GM23338 (cell line): Measurements from ENCODE around the gene WNT8A. TPM values are rescaled to one million over a fixed set of nuclear protein-coding genes. Genes with fewer than 3 reads are reported as not detected.

ENCODE experiments used
- ATAC-seq: fragments of 200-7000 bp; cut with Tn5 transposase; 3 replicates; pipeline ENCODE4 v1.9.1; 2020
- DNase-seq: peaks from one replicate; pipeline ENCODE4 v3.0.0-alpha.2; 2015; ENCODE audit warnings: low spot score
- H2AFZ ChIP-seq: fragments of 200-600 bp; sonication (generic); 2 replicates; pipeline ENCODE4 v1.8.0; 2016; ENCODE audit warnings: antibody characterized with exemption, mild to moderate bottlenecking, moderate library complexity
- H3F3A ChIP-seq: fragments of 200-600 bp; sonication (generic); replicated peaks from 2 replicates; pipeline ENCODE4 v1.8.0; 2017; ENCODE audit warnings: antibody characterized with exemption, mixed run types, low read depth
- H3K27ac ChIP-seq: fragments of 200-600 bp; sonication (generic); 2 replicates; pipeline ENCODE4 v1.6.1; 2016; ENCODE audit warnings: low read depth
- H3K27me3 ChIP-seq: fragments of 200-600 bp; sonication (generic); 2 replicates; pipeline ENCODE4 v1.8.0; 2016; ENCODE audit warnings: mild to moderate bottlenecking, mixed run types, moderate library complexity; ENCODE audit not compliant: insufficient read depth
- H3K36me3 ChIP-seq: fragments of 200-600 bp; sonication (generic); 2 replicates; pipeline ENCODE4 v1.8.0; 2016; ENCODE audit warnings: mild to moderate bottlenecking; ENCODE audit not compliant: insufficient read depth
- H3K4me1 ChIP-seq: fragments of 200-600 bp; sonication (generic); 2 replicates; pipeline ENCODE4 v1.8.0; 2016; ENCODE audit warnings: mild to moderate bottlenecking, moderate library complexity; ENCODE audit not compliant: insufficient read depth
- H3K4me2 ChIP-seq: fragments of 200-600 bp; sonication (generic); 2 replicates; pipeline ENCODE4 v1.7.1; 2017; ENCODE audit warnings: mixed run types
- H3K4me3 ChIP-seq: fragments of 200-600 bp; sonication (generic); 2 replicates; pipeline ENCODE4 v1.6.1; 2016; ENCODE audit warnings: mixed run types
- H3K79me2 ChIP-seq: fragments of 200-600 bp; sonication (generic); replicated peaks from 2 replicates; pipeline ENCODE4 v1.8.0; 2017; ENCODE audit warnings: mild to moderate bottlenecking; ENCODE audit not compliant: insufficient read depth
- H3K9me2 ChIP-seq: fragments of 200-600 bp; sonication (generic); 2 replicates; pipeline ENCODE4 v1.8.0; 2017; ENCODE audit not compliant: insufficient read depth
- H4K20me1 ChIP-seq: fragments of 200-600 bp; sonication (generic); replicated peaks from 2 replicates; pipeline ENCODE4 v1.8.0; 2017; ENCODE audit warnings: mild to moderate bottlenecking; ENCODE audit not compliant: insufficient read depth
- H3K27ac Mint-ChIP-seq: 2 replicates; pipeline ENCODE4 v1.8.0; 2020; ENCODE audit warnings: inconsistent platforms, mild to moderate bottlenecking, moderate library complexity, mixed read lengths
- H3K27me3 Mint-ChIP-seq: 3 replicates; pipeline ENCODE4 v1.8.0; 2022; ENCODE audit warnings: low read depth, mild to moderate bottlenecking, moderate library complexity, mixed read lengths, inconsistent platforms; ENCODE audit not compliant: insufficient read depth, poor library complexity
- H3K36me3 Mint-ChIP-seq: 3 replicates; pipeline ENCODE4 v1.8.0; 2021; ENCODE audit warnings: low read depth, mild to moderate bottlenecking, inconsistent platforms, moderate library complexity, mixed read lengths
- H3K4me1 Mint-ChIP-seq: 3 replicates; pipeline ENCODE4 v1.8.0; 2020; ENCODE audit warnings: mild to moderate bottlenecking, inconsistent platforms, mixed read lengths
- H3K4me3 Mint-ChIP-seq: 3 replicates; pipeline ENCODE4 v1.8.0; 2021; ENCODE audit warnings: moderate library complexity, mild to moderate bottlenecking, inconsistent platforms, mixed read lengths
- H3K9me3 Mint-ChIP-seq: 3 replicates; pipeline ENCODE4 v1.8.0; 2020; ENCODE audit warnings: moderate library complexity, mild to moderate bottlenecking, inconsistent platforms, mixed read lengths
- CTCF ChIP-seq, 2 experiments: fragments of 200-600 bp in 1 of 2; sonication (generic) in 1 of 2; conservative IDR thresholded peaks; 2 replicates each; pipeline versions ENCODE4 v1.5.1 to v1.6.1; 2016 to 2017; ENCODE audit warnings: antibody characterized with exemption in 2 of 2, low read depth in 2 of 2, mild to moderate bottlenecking in 2 of 2, moderate library complexity in 1 of 2
- ETS1 ChIP-seq: IDR thresholded peaks from 2 replicates; pipeline ENCODE4 v1.6.1; 2016; ENCODE audit warnings: antibody characterized with exemption
- EZH2phosphoT487 ChIP-seq: fragments of 200-600 bp; sonication (generic); IDR thresholded peaks from one replicate; pipeline ENCODE4 v1.8.1; 2018; ENCODE audit warnings: antibody characterized with exemption; ENCODE audit not compliant: unreplicated experiment
- JUNB ChIP-seq: IDR thresholded peaks from one replicate; pipeline ENCODE4 v1.6.1; 2016; ENCODE audit warnings: antibody characterized with exemption; ENCODE audit not compliant: unreplicated experiment
- NANOG ChIP-seq: IDR thresholded peaks from 2 replicates; pipeline ENCODE4 v1.6.1; 2016; ENCODE audit warnings: antibody characterized with exemption, borderline replicate concordance
- POLR2AphosphoS5 ChIP-seq: IDR thresholded peaks from 2 replicates; pipeline ENCODE4 v1.6.1; 2016; ENCODE audit warnings: antibody characterized with exemption, low read depth
- STAT1 ChIP-seq: IDR thresholded peaks from one replicate; pipeline ENCODE4 v1.6.1; 2016; ENCODE audit warnings: antibody characterized with exemption; ENCODE audit not compliant: unreplicated experiment
- ZNF114 ChIP-seq: fragments of 250-450 bp; sonication (Bioruptor Pico); IDR thresholded peaks from 2 replicates; pipeline ENCODE4 v1.5.0; 2020; ENCODE audit warnings: mild to moderate bottlenecking, moderate library complexity
- ZNF331 ChIP-seq: fragments of 250-450 bp; sonication (Bioruptor Pico); IDR thresholded peaks from 2 replicates; pipeline ENCODE4 v1.5.0; 2020; ENCODE audit warnings: low read depth, mild to moderate bottlenecking, moderate library complexity
- ZNF462 ChIP-seq: fragments of 250-450 bp; sonication (Bioruptor Pico); IDR thresholded peaks from 2 replicates; pipeline ENCODE4 v1.5.0; 2020; ENCODE audit warnings: mild to moderate bottlenecking, moderate library complexity
- polyA plus RNA-seq: library from polyadenylated mRNA; unstranded; fragments of >200 nt; fragmentation: Nextera tagmentation; extraction: Ambion mirVana; gene quantifications from 2 replicates; pipeline ENCODE4 v1.2.1, GENCODE V29; 2016
- total RNA-seq: library from RNA; depleted of rRNA; stranded (reverse); fragments of >200 nt; shearing (Covaris generic); gene quantifications from 2 replicates; pipeline ENCODE4 v1.2.3, GENCODE V29; 2014

WNT8A gene
- total and polyA plus RNA-seq, 2 experiments from 2014 or later = not detected

- no peak for TF ChIP-seq ZNF462 (CRISPR knock-in tag)
- TF ChIP-seq NANOG = no peak
- no peak for TF ChIP-seq JUNB
- TF ChIP-seq ZNF114 (CRISPR knock-in tag) = no peak
- no peak for TF ChIP-seq STAT1
Measured at GRCh38 chr5:138128334-138128733, 44.5 kb downstream of the WNT8A start (continued).

- no peaks in the 10 kb centered on the region for H3K36me3 ChIP-seq
- H4K20me1 ChIP-seq = no peaks in the 10 kb centered on the region
- no peaks in the 10 kb centered on the region for H3K27me3 ChIP-seq
- Mint-ChIP-seq H3K4me1 (peaks cover 2% of the 10 kb centered on the region; the same call in 1 of the 3 replicates), H3K4me3 (no peak overlapping the region), H3K27me3 (peaks cover 4% of the 10 kb centered on the region), H3K9me3 (no peaks in the 10 kb centered on the region), H3K27ac (no peak overlapping the region), H3K36me3 (no peaks in the 10 kb centered on the region)
- H3K4me1 ChIP-seq = no peaks in the 10 kb centered on the region
- DNase-seq (no peak), ATAC-seq (no peak)
- H3K4me2 ChIP-seq = no peak overlapping the region
- no peak overlapping the region for H3K27ac ChIP-seq
- no peaks in the 10 kb centered on the region for H3K79me2 ChIP-seq
- no peaks in the 10 kb centered on the region for H3F3A ChIP-seq
- no peak overlapping the region for H2AFZ ChIP-seq
- H3K4me3 ChIP-seq = no peak overlapping the region
- H3K9me2 ChIP-seq = no peaks in the 10 kb centered on the region
- no peak for TF ChIP-seq ZNF114 (CRISPR knock-in tag)
- no peak for TF ChIP-seq ETS1
- TF ChIP-seq EZH2phosphoT487 = no peak
- no peak for TF ChIP-seq CTCF (conservative IDR thresholded peaks at IDR 0.05; ENCODE audit: low read depth in 2 of 2)
- no peak for TF ChIP-seq ZNF331 (CRISPR knock-in tag)
- no peak for TF ChIP-seq POLR2AphosphoS5
Measured at GRCh38 chr5:138129347-138129746, 45.5 kb downstream of the WNT8A start.
